Vagina (tissue), 2 donors: ENCODE results near the gene BRSK2. TPM values are rescaled to one million over a fixed set of nuclear protein-coding genes. Genes with fewer than 3 reads are reported as not detected.
"Not testable (repeated sequence)": the region's sequence is repeated elsewhere in the genome, so short reads cannot be mapped to it uniquely, and the experiment has no call there.

Experiments used
- DNase-seq, 2 donors: peaks; one replicate each; pipeline ENCODE4 v3.0.0-alpha.2; 2017; ENCODE audit errors: extremely low spot score in 2 of 2
- H3K27ac ChIP-seq: fragments of 200-600 bp; sonication (generic); one replicate; pipeline ENCODE4 v1.5.1; 2019
- H3K27me3 ChIP-seq: fragments of 200-600 bp; sonication (generic); one replicate; pipeline ENCODE4 v1.5.1; 2019
- H3K36me3 ChIP-seq, 2 donors: fragments of 200-600 bp; sonication (generic); one replicate each; pipeline ENCODE4 v1.5.1; 2017 to 2019
- H3K4me1 ChIP-seq: fragments of 200-600 bp; sonication (generic); one replicate; pipeline ENCODE4 v1.5.1; 2019
- H3K4me3 ChIP-seq, 2 donors: fragments of 200-600 bp; sonication (generic); 1 replicate in 1 of 2; 2 replicates in 1 of 2; pipeline ENCODE4 v1.5.1; 2016 to 2019
- H3K9me3 ChIP-seq: fragments of 200-600 bp; sonication (generic); one replicate; pipeline ENCODE4 v1.5.1; 2019
- POLR2A ChIP-seq, 2 donors: fragments of 450-650 bp; IDR thresholded peaks; one replicate each; pipeline ENCODE4 v1.6.1; 2017; ENCODE audit warnings: antibody characterized with exemption in 2 of 2, mild to moderate bottlenecking in 2 of 2, moderate library complexity in 2 of 2
- POLR2AphosphoS5 ChIP-seq, 2 donors: sonication (generic); formaldehyde crosslinking; IDR thresholded peaks; one replicate each; pipeline ENCODE4 v1.9.0; 2017; ENCODE audit warnings: antibody characterized with exemption in 2 of 2, mild to moderate bottlenecking in 2 of 2, low read depth in 1 of 2; ENCODE audit not compliant: insufficient read depth in 1 of 2
- intact Hi-C: fragments of 100-400 bp; cut with DNase I; formaldehyde crosslinking; loops from one replicate; pipeline ENCODE4 v1.15.1; 2023
- total RNA-seq: library from RNA; depleted of rRNA; stranded (reverse); fragments of >200 nt; gene quantifications from one replicate; pipeline ENCODE4 v1.2.3, GENCODE V29; 2016
- TF ChIP-seq, protein P1 (sequence below), 3 experiments: fragments of 450-650 bp in 2 of 3; fragments of 200-600 bp in 1 of 3; sonication (generic) in 1 of 3; IDR thresholded peaks; one replicate each; pipeline ENCODE4 v1.5.1; 2017 to 2019; ENCODE audit warnings: antibody characterized with exemption in 3 of 3, mild to moderate bottlenecking in 2 of 3, moderate library complexity in 2 of 3

The BRSK2 gene
- total RNA-seq, 1 donor from 2014 or later: 3.9 TPM

GRCh38 chr11:1433568-1433967 lies 43.8 kb downstream of the BRSK2 start:
- Histone ChIP-seq H3K36me3 (no peaks in the 10 kb centered on the region), H3K9me3 (no peaks in the 10 kb centered on the region)
- no peak for DNase-seq

GRCh38 chr11:1433977-1434640 lies 44.4 kb downstream of the BRSK2 start:
- no peaks in the 10 kb centered on the region for H3K9me3 ChIP-seq
- H3K27ac ChIP-seq: no peak overlapping the region
- H3K36me3 ChIP-seq: no peaks in the 10 kb centered on the region
- intact Hi-C loops: no loop called here
- DNase-seq: no peak
- no peak overlapping the region for H3K4me3 ChIP-seq
- no peaks in the 10 kb centered on the region for H3K4me1 ChIP-seq
- no peaks in the 10 kb centered on the region for H3K27me3 ChIP-seq
- no peak for TF ChIP-seq POLR2AphosphoS5 (IDR thresholded peaks at IDR 0.05; ENCODE audit: insufficient read depth in 1 of 2, low read depth in 1 of 2)
- TF ChIP-seq, protein P1, sequence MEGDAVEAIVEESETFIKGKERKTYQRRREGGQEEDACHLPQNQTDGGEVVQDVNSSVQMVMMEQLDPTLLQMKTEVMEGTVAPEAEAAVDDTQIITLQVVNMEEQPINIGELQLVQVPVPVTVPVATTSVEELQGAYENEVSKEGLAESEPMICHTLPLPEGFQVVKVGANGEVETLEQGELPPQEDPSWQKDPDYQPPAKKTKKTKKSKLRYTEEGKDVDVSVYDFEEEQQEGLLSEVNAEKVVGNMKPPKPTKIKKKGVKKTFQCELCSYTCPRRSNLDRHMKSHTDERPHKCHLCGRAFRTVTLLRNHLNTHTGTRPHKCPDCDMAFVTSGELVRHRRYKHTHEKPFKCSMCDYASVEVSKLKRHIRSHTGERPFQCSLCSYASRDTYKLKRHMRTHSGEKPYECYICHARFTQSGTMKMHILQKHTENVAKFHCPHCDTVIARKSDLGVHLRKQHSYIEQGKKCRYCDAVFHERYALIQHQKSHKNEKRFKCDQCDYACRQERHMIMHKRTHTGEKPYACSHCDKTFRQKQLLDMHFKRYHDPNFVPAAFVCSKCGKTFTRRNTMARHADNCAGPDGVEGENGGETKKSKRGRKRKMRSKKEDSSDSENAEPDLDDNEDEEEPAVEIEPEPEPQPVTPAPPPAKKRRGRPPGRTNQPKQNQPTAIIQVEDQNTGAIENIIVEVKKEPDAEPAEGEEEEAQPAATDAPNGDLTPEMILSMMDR (IDR thresholded peaks at IDR 0.05): no peak
- no peak for TF ChIP-seq POLR2A (IDR thresholded peaks at IDR 0.05)

More at GRCh38 chr11:1433568-1433967, 43.8 kb downstream of the BRSK2 start:
- TF ChIP-seq POLR2A (IDR thresholded peaks at IDR 0.05): no peak
- TF ChIP-seq POLR2AphosphoS5 (IDR thresholded peaks at IDR 0.05; ENCODE audit: insufficient read depth in 1 of 2, low read depth in 1 of 2): no peak
- TF ChIP-seq, protein P1 (IDR thresholded peaks at IDR 0.05): no peak
- H3K27me3 ChIP-seq: no peaks in the 10 kb centered on the region
- intact Hi-C loops: no loop called here
- no peak overlapping the region for H3K27ac ChIP-seq
- H3K4me3 ChIP-seq: no peak overlapping the region
- H3K4me1 ChIP-seq: no peaks in the 10 kb centered on the region

- H3K9me3 ChIP-seq, H3K36me3 ChIP-seq, DNase-seq, H3K27me3 ChIP-seq, H3K4me1 ChIP-seq, H3K4me3 ChIP-seq, H3K27ac ChIP-seq, intact Hi-C loops: not testable (repeated sequence)
Observed at GRCh38 chr11:1435479-1435819, 45.7 kb downstream of the BRSK2 start.

DNA sequence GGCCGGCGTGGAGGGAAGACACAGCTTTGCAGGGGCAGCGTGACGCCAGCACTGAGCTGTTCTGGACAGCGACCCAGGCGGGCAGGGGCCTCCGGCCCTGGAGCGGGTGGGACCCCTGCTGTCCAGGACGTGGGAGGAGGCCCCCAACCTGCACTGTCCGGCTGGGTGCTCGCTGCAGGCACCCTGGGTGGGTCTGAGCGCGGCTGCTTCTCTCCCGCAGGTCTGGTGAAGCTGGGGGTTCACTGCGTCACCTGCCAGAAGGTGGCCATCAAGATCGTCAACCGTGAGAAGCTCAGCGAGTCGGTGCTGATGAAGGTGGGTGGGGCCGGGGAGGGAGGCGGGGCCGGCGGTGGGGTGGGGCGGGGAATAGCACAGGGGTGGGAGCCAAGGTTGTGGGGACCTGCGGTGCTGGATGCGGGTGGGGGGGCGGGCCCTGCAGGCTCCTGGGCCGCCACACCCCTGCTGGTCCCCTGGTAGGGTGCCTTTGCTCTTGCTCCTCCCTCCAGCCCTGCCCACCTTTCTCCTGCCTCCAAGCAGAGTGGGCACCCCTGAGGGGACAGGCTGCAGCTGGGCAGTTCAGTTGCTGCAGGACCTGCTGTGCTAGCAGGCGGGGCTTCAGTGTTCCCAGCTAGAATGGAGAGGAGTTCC lies 46.2 kb downstream of the BRSK2 start:
- intact Hi-C loops: no loop called here
- Histone ChIP-seq H3K9me3 (no peaks in the 10 kb centered on the region), H3K4me1 (no peaks in the 10 kb centered on the region), H3K27me3 (no peaks in the 10 kb centered on the region), H3K36me3 (no peaks in the 10 kb centered on the region), H3K4me3 (no peak overlapping the region), H3K27ac (no peak overlapping the region)
- TF ChIP-seq, protein P1 (IDR thresholded peaks at IDR 0.05): no peak
- TF ChIP-seq POLR2AphosphoS5 (IDR thresholded peaks at IDR 0.05; ENCODE audit: insufficient read depth in 1 of 2, low read depth in 1 of 2) (no peak), POLR2A (IDR thresholded peaks at IDR 0.05) (no peak)
- DNase-seq: no peak

DNA sequence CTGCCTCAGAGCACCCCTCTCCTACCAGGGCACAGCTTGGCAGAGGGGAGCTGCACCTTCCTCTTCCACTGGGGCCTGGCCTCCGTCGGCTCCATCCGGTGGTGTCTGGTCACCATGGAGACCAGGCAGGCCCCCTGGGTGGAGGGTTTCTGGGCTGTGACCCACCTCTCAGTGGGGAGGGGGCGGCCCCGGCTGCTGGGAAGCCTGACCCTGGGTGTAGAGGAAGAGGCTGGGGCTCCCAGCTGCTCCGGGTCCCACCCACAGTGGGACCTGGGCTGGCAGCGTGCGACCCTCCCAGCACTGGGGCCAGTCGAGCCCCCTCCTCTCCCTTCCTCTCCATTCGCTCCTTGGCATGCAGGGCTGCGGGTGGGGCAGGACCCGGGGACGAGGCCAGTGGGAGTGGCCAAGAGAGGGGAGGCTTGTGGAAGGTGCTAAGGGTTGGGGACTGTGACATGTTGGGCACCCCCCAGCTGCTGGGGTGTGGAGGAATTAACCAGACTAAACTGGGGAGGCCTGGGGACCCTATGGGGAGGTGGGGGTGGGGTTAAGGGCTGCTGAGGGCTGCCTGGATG lies 46.8 kb downstream of the BRSK2 start:
- DNase-seq: no peak
- Histone ChIP-seq H3K4me1 (no peaks in the 10 kb centered on the region), H3K27ac (no peak overlapping the region), H3K9me3 (no peaks in the 10 kb centered on the region), H3K27me3 (no peaks in the 10 kb centered on the region), H3K36me3 (no peaks in the 10 kb centered on the region), H3K4me3 (no peak overlapping the region)
- TF ChIP-seq POLR2A (IDR thresholded peaks at IDR 0.05): no peak
- TF ChIP-seq POLR2AphosphoS5 (IDR thresholded peaks at IDR 0.05; ENCODE audit: insufficient read depth in 1 of 2, low read depth in 1 of 2): no peak
- TF ChIP-seq, protein P1 (IDR thresholded peaks at IDR 0.05): no peak
- intact Hi-C loops: no loop called here
